Mesendoderm (in vitro differentiated cells): ENCODE data around the gene TMEM144.

ENCODE experiments used
- DNase-seq: peaks from one replicate; pipeline ENCODE4 v3.0.0; 2013
- H2AK5ac ChIP-seq: 2 replicates; pipeline ENCODE4 v1.6.1; 2013; ENCODE audit warnings: low read length, inconsistent platforms
- H2BK120ac ChIP-seq: 2 replicates; pipeline ENCODE4 v1.6.1; 2013; ENCODE audit warnings: low read depth, mild to moderate bottlenecking, low read length, moderate library complexity, mixed read lengths
- H2BK15ac ChIP-seq: replicated peaks from 2 replicates; pipeline ENCODE4 v1.6.1; 2013; ENCODE audit warnings: low read depth, mild to moderate bottlenecking, moderate library complexity
- H2BK5ac ChIP-seq: 2 replicates; pipeline ENCODE4 v1.6.1; 2013; ENCODE audit warnings: low read length, inconsistent platforms
- H3K18ac ChIP-seq: 2 replicates; pipeline ENCODE4 v1.6.1; 2013; ENCODE audit warnings: mild to moderate bottlenecking, low read length, mixed read lengths
- H3K23ac ChIP-seq: one replicate; pipeline ENCODE4 v1.6.1; 2013; ENCODE audit warnings: low read length
- H3K27ac ChIP-seq: 2 replicates; pipeline ENCODE4 v1.5.1; 2013; ENCODE audit warnings: low read depth, mild to moderate bottlenecking, inconsistent platforms, low read length, moderate library complexity
- H3K27me3 ChIP-seq: 2 replicates; pipeline ENCODE4 v1.6.1; 2013; ENCODE audit warnings: low read length, control low read depth, mild to moderate bottlenecking, inconsistent platforms; ENCODE audit not compliant: insufficient read depth, poor library complexity
- H3K36me3 ChIP-seq: 2 replicates; pipeline ENCODE4 v1.6.1; 2013; ENCODE audit warnings: low read length, inconsistent platforms; ENCODE audit not compliant: control insufficient read depth, insufficient read depth
- H3K4ac ChIP-seq: one replicate; pipeline ENCODE4 v1.6.1; 2013; ENCODE audit warnings: low read depth, mild to moderate bottlenecking, low read length, moderate library complexity
- H3K4me1 ChIP-seq: 2 replicates; pipeline ENCODE4 v1.6.1; 2013; ENCODE audit warnings: low read depth, low read length, inconsistent platforms; ENCODE audit not compliant: control insufficient read depth
- H3K4me2 ChIP-seq: 2 replicates; pipeline ENCODE4 v1.6.1; 2013; ENCODE audit warnings: low read length
- H3K4me3 ChIP-seq: 2 replicates; pipeline ENCODE4 v1.5.1; 2013; ENCODE audit warnings: mild to moderate bottlenecking, low read length
- H3K56ac ChIP-seq: one replicate; pipeline ENCODE4 v1.6.1; 2013; ENCODE audit warnings: low read length
- H3K79me1 ChIP-seq: 2 replicates; pipeline ENCODE4 v1.6.1; 2013; ENCODE audit warnings: low read length, inconsistent platforms
- H3K79me2 ChIP-seq: 2 replicates; pipeline ENCODE4 v1.6.1; 2013; ENCODE audit warnings: mild to moderate bottlenecking, low read length; ENCODE audit not compliant: control insufficient read depth, insufficient read depth
- H3K9ac ChIP-seq: 2 replicates; pipeline ENCODE4 v1.6.1; 2013; ENCODE audit warnings: low read length, inconsistent platforms
- H4K5ac ChIP-seq: one replicate; pipeline ENCODE4 v1.6.1; 2013; ENCODE audit warnings: low read length
- H4K8ac ChIP-seq: one replicate; pipeline ENCODE4 v1.6.1; 2013; ENCODE audit warnings: low read depth, mild to moderate bottlenecking, control low read depth, low read length, moderate library complexity
- WGBS: extraction: QIAGEN DNeasy Blood & Tissue Kit; methylation state at CpG from one replicate; pipeline ENCODE4 v1.1.7; 2013; ENCODE audit warnings: low lambda C conversion rate, missing lambda C conversion rate; ENCODE audit not compliant: insufficient coverage; ENCODE audit errors: extremely low coverage; 5-methylcytosine and 5-hydroxymethylcytosine counted together

TMEM144 gene

GRCh38 chr4:158166701-158167100 lies 43.6 kb upstream of the TMEM144 start:
- H2BK120ac ChIP-seq: no peak overlapping the region
- H3K27ac ChIP-seq: no peak overlapping the region
- no peaks in the 10 kb centered on the region for H3K27me3 ChIP-seq
- H3K4ac ChIP-seq: no peak overlapping the region
- H3K4me1 ChIP-seq: peaks cover 1% of the 10 kb centered on the region
- no peak overlapping the region for H3K18ac ChIP-seq
- H4K5ac ChIP-seq: no peak overlapping the region
- DNase-seq: no peak
- H4K8ac ChIP-seq: no peak overlapping the region
- H3K9ac ChIP-seq: no peak overlapping the region
- no peaks in the 10 kb centered on the region for H3K79me1 ChIP-seq
- H3K23ac ChIP-seq: no peak overlapping the region
- H2AK5ac ChIP-seq: no peak overlapping the region
- no CpG with 5 or more reads among the region's 2 CpGs for WGBS
- no peak overlapping the region for H2BK15ac ChIP-seq
- no peak overlapping the region for H3K4me3 ChIP-seq
- no peak overlapping the region for H2BK5ac ChIP-seq
- no peak overlapping the region for H3K56ac ChIP-seq
- H3K36me3 ChIP-seq: no peaks in the 10 kb centered on the region
- no peak overlapping the region for H3K4me2 ChIP-seq
- H3K79me2 ChIP-seq: no peaks in the 10 kb centered on the region

GRCh38 chr4:158168606-158169005 lies 41.7 kb upstream of the TMEM144 start:
- H3K4me2 ChIP-seq: no peak overlapping the region
- WGBS: no CpG with 5 or more reads among the region's 5 CpGs
- no peak overlapping the region for H3K27ac ChIP-seq
- no peak overlapping the region for H3K9ac ChIP-seq
- no peak overlapping the region for H3K18ac ChIP-seq
- DNase-seq: no peak
- no peak overlapping the region for H2BK5ac ChIP-seq
- H3K4ac ChIP-seq: no peak overlapping the region
- no peak overlapping the region for H4K8ac ChIP-seq
- H2AK5ac ChIP-seq: no peak overlapping the region
- H3K4me1 ChIP-seq: no peaks in the 10 kb centered on the region
- no peak overlapping the region for H3K56ac ChIP-seq
- H4K5ac ChIP-seq: no peak overlapping the region
- no peaks in the 10 kb centered on the region for H3K79me2 ChIP-seq
- H3K27me3 ChIP-seq: no peaks in the 10 kb centered on the region
- H3K23ac ChIP-seq: no peak overlapping the region
- no peaks in the 10 kb centered on the region for H3K79me1 ChIP-seq
- no peak overlapping the region for H2BK15ac ChIP-seq
- H2BK120ac ChIP-seq: no peak overlapping the region
- no peak overlapping the region for H3K4me3 ChIP-seq
- H3K36me3 ChIP-seq: no peaks in the 10 kb centered on the region

- Histone ChIP-seq H3K4ac (no peak overlapping the region), H4K8ac (no peak overlapping the region), H2BK120ac (no peak overlapping the region), H3K36me3 (no peaks in the 10 kb centered on the region), H3K23ac (no peak overlapping the region), H3K9ac (no peak overlapping the region), H3K79me1 (no peaks in the 10 kb centered on the region), H3K4me3 (no peak overlapping the region), H4K5ac (no peak overlapping the region), H3K27ac (no peak overlapping the region), H3K27me3 (no peaks in the 10 kb centered on the region), H3K18ac (no peak overlapping the region), H3K56ac (no peak overlapping the region), H2BK15ac (no peak overlapping the region), H3K4me2 (no peak overlapping the region), H3K79me2 (no peaks in the 10 kb centered on the region), H2BK5ac (no peak overlapping the region), H3K4me1 (no peaks in the 10 kb centered on the region), H2AK5ac (no peak overlapping the region)
- WGBS: no CpG with 5 or more reads among the region's 3 CpGs
- no peak for DNase-seq
Observed at GRCh38 chr4:158169506-158169905, 40.8 kb upstream of the TMEM144 start.

- H3K36me3 ChIP-seq: no peaks in the 10 kb centered on the region
- no peak overlapping the region for H2BK120ac ChIP-seq
- H3K23ac ChIP-seq: no peak overlapping the region
- H3K27me3 ChIP-seq: no peaks in the 10 kb centered on the region
- no peak overlapping the region for H2BK5ac ChIP-seq
- no peak overlapping the region for H3K9ac ChIP-seq
- no peak overlapping the region for H4K8ac ChIP-seq
- WGBS: no CpG with 5 or more reads among the region's 18 CpGs
- no peak overlapping the region for H2BK15ac ChIP-seq
- no peak overlapping the region for H2AK5ac ChIP-seq
- H3K4ac ChIP-seq: no peak overlapping the region
- no peak overlapping the region for H3K4me2 ChIP-seq
- H3K4me3 ChIP-seq: no peak overlapping the region
- no peaks in the 10 kb centered on the region for H3K79me1 ChIP-seq
- DNase-seq: no peak
- no peak overlapping the region for H4K5ac ChIP-seq
- H3K4me1 ChIP-seq: no peaks in the 10 kb centered on the region
- no peak overlapping the region for H3K27ac ChIP-seq
- H3K56ac ChIP-seq: no peak overlapping the region
- H3K79me2 ChIP-seq: no peaks in the 10 kb centered on the region
- H3K18ac ChIP-seq: no peak overlapping the region
Observed at GRCh38 chr4:158169931-158170690, 40.2 kb upstream of the TMEM144 start.

- H3K27ac ChIP-seq: no peak overlapping the region
- no peak overlapping the region for H3K4ac ChIP-seq
- no peak overlapping the region for H3K18ac ChIP-seq
- H3K56ac ChIP-seq: no peak overlapping the region
- no peaks in the 10 kb centered on the region for H3K79me2 ChIP-seq
- H3K4me3 ChIP-seq: no peak overlapping the region
- H3K23ac ChIP-seq: no peak overlapping the region
- H3K4me2 ChIP-seq: no peak overlapping the region
- peak; percentile 33 for DNase-seq
- H3K27me3 ChIP-seq: no peaks in the 10 kb centered on the region
- no peaks in the 10 kb centered on the region for H3K36me3 ChIP-seq
- H3K9ac ChIP-seq: no peak overlapping the region
- H2BK5ac ChIP-seq: no peak overlapping the region
- no CpG with 5 or more reads among the region's 42 CpGs for WGBS
- no peak overlapping the region for H4K8ac ChIP-seq
- H4K5ac ChIP-seq: no peak overlapping the region
- H3K4me1 ChIP-seq: no peaks in the 10 kb centered on the region
- no peaks in the 10 kb centered on the region for H3K79me1 ChIP-seq
- H2BK120ac ChIP-seq: no peak overlapping the region
- no peak overlapping the region for H2BK15ac ChIP-seq
- H2AK5ac ChIP-seq: no peak overlapping the region
Observed at GRCh38 chr4:158170691-158171561, 39.4 kb upstream of the TMEM144 start.
